Vein endothelial cell (primary cell): ENCODE measurements around the gene ARL6IP1. TPM values are rescaled to one million over a fixed set of nuclear protein-coding genes. Genes with fewer than 3 reads are reported as not detected.

Experiments used
- total RNA-seq: library from RNA; depleted of rRNA; stranded (reverse); fragments of >200 nt; gene quantifications from 2 replicates; pipeline ENCODE4 v1.2.3, GENCODE V29; 2012

The ARL6IP1 gene
- 317 and 338 TPM in 2 replicates for total RNA-seq

DNA sequence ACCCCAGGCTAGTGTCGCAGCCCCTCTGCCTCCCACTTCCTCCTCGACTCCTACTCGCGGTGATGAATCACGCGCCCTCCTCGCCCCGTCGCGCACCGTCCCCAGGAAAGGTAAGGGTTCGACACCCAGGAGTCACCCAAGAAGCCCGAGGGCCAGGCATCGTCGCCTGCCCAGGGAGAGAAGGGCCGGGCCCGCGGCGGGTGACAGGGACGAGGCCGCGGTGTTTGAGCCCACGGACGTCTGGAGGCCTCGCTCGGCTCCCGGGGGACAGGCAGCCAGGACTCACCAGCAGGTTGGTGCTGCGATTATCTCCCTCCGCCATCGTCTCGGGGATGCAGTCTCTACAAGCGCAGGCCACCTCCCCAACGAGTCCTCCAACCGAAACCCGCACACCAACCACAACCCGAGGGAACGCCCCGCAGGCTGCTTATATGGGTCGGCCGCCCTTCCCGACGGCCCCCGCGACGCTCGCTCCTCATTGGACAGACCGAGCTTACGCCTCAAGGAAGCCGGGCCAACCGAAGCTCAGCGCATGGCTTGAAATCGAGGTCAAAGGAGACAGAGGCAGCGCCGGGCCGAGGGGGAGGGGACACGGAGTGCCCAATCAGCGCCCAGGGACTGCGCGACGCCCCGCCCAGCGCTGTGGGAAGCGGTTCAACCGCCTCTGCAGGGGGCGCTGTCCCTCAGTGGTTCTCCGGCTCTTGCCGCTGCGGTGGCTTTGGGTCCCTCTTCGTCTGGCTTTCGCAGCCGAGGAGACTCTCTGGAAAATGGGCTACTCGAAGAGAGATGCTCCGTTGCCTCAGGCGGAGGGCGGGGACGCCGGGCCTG, at the start of gene ARL6IP1:
TSS of gene ARL6IP1 (minus strand) at position 405 of the 828 bp plus-strand sequence. CDS start at position 322, 83 bp downstream.

GRCh38 chr16:18789850-18790706, 11.3 kb downstream of the ARL6IP1 start, which contains the start of gene RPS15A:
Gene RPS15A (minus strand): TSS chr16:18790334. CDS start chr16:18789113, 1,221 bp downstream.

Other genes with a start within 250 kb of the ARL6IP1 start
- gene NOMO2, start 239.5 kb downstream of the ARL6IP1 start, total RNA-seq = 115 and 120 TPM in 2 replicates
- gene RPS15A, start 11.2 kb downstream of the ARL6IP1 start, total RNA-seq = 1,773 and 1,813 TPM in 2 replicates
- 81.7 and 90.9 TPM in 2 replicates for gene SMG1, start 124.9 kb upstream of the ARL6IP1 start, total RNA-seq
- gene TMC7, start 182.4 kb upstream of the ARL6IP1 start, total RNA-seq = 4.2 and 8.8 TPM in 2 replicates